ENCODE results near the gene SLC6A18. TPM values are rescaled to one million over a fixed set of nuclear protein-coding genes. Genes with fewer than 3 reads are reported as not detected.

SLC6A18 gene
- total and polyA plus RNA-seq, 2 of the 4 experiments (the other 2 are of a cell fraction), result not detected

DNA sequence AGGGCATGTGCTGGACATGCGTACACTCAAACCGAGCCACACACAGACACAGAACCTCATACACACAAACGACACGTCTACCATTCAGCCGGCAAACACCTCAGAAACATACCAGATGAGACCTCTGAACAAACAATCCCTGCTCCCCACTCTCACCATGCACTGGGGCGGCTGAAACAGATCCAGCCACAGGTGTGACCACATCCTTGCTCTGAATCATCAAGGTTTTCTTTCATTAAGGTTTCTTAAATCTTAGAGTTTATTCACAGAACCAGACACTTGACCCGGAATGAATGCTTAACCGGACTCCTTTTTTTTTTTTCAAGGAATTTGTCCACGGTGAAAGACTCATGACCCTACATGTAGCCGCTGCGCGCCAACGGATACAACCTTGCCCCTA is 43.5 kb downstream of the SLC6A18 start:
- Histone ChIP-seq H3K36me3 (ENCODE audit: control insufficient read depth, insufficient read depth, low read length) (no peaks in the 10 kb centered on the region), H4K91ac (ENCODE audit: insufficient read depth, low read depth, low read length) (no peak overlapping the region), H4K5ac (ENCODE audit: low read depth, low read length) (no peak overlapping the region), H4K20me1 (ENCODE audit: insufficient read depth, low read length) (no peaks in the 10 kb centered on the region), H2BK5ac (ENCODE audit: low read depth, low read length, poor library complexity, severe bottlenecking) (no peak overlapping the region), H3K4ac (ENCODE audit: low read depth, low read length) (no peak overlapping the region), H2BK120ac (ENCODE audit: low read depth, low read length) (no peak overlapping the region), H3K4me2 (ENCODE audit: low read depth, low read length) (no peak overlapping the region), H2AK5ac (ENCODE audit: low read depth, low read length) (no peak overlapping the region), H2AFZ (replicated peaks; ENCODE audit: low read length, poor library complexity) (no peak overlapping the region), H3K79me1 (ENCODE audit: low read depth in 1 of 2, low read length in 2 of 2) (no peaks in the 10 kb centered on the region), H2BK15ac (ENCODE audit: low read depth, low read length) (no peak overlapping the region), H3K9me3 (ENCODE audit: control insufficient read depth, insufficient read depth, low read length) (peaks cover 38% of the 10 kb centered on the region), H3K23ac (ENCODE audit: low read depth, low read length) (no peak overlapping the region), H3K27me3 (ENCODE audit: control insufficient read depth, insufficient read depth, low read length) (no peaks in the 10 kb centered on the region), H3K18ac (ENCODE audit: low read depth, low read length) (no peak overlapping the region), H3K9me1 (ENCODE audit: insufficient read depth, low read length) (no peaks in the 10 kb centered on the region), H3K9ac (ENCODE audit: low read depth, low read length) (no peak overlapping the region), H2BK20ac (ENCODE audit: low read depth, low read length) (no peak overlapping the region), H3K14ac (replicated peaks; ENCODE audit: low read depth, low read length) (no peak overlapping the region), H2AK9ac (replicated peaks; ENCODE audit: low read depth, low read length, poor library complexity) (no peak overlapping the region), H4K8ac (ENCODE audit: low read depth in 2 of 2, low read length in 2 of 2) (no peak overlapping the region), H3K56ac (ENCODE audit: extremely low read depth, insufficient read depth, low read length) (no peak overlapping the region), H3K27ac (ENCODE audit: insufficient read depth, low read length) (no peak overlapping the region), H3K4me3 (ENCODE audit: insufficient read depth, low read depth, low read length) (no peak overlapping the region), H3K4me1 (ENCODE audit: control insufficient read depth, insufficient read depth, low read length) (no peaks in the 10 kb centered on the region)
- ATAC-seq (ENCODE audit: low read depth), result no peak
- intact Hi-C loops (cut with micrococcal nuclease) (no loop called here), in situ Hi-C loops (cut with MboI; ENCODE audit: low sequenced_read_pairs) (no loop called here), dilution Hi-C loops (cut with HindIII; ENCODE audit: low sequenced_read_pairs, unreplicated experiment) (no loop called here)
- 68% methylated on average over 4 of the region's 13 CpGs; no CpG with 5 or more reads in 1 of the 2 experiments for WGBS, 2 experiments (ENCODE audit: extremely low coverage in 2 of 2, insufficient read length in 1 of 2)
- CTCF ChIA-PET, result no interaction called here
- DNase-seq, result no peak
- no TSS peak for BruUV-seq (replicated peaks)
- POLR2A ChIA-PET (ENCODE audit: unreplicated experiment), result no interaction called here
- TF ChIP-seq RCOR1 (IDR thresholded peaks at IDR 0.05; ENCODE audit: insufficient replicate concordance, low read length) (no peak), FOS (IDR thresholded peaks at IDR 0.05; ENCODE audit: low read depth, low read length) (no peak), RAD21 (IDR thresholded peaks at IDR 0.05; ENCODE audit: low read length) (no peak), RFX5 (IDR thresholded peaks at IDR 0.05; ENCODE audit: low read depth, low read length) (no peak), NFE2L2 (IDR thresholded peaks at IDR 0.05; ENCODE audit: low read depth, low read length) (no peak), CHD1 (IDR thresholded peaks at IDR 0.05; ENCODE audit: low read depth, low read length) (no peak), SMC3 (IDR thresholded peaks at IDR 0.05; ENCODE audit: low read depth, low read length) (no peak), BHLHE40 (IDR thresholded peaks at IDR 0.05; ENCODE audit: low read depth, low read length) (no peak)
- TF ChIP-seq, protein P1, sequence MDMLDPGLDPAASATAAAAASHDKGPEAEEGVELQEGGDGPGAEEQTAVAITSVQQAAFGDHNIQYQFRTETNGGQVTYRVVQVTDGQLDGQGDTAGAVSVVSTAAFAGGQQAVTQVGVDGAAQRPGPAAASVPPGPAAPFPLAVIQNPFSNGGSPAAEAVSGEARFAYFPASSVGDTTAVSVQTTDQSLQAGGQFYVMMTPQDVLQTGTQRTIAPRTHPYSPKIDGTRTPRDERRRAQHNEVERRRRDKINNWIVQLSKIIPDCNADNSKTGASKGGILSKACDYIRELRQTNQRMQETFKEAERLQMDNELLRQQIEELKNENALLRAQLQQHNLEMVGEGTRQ (IDR thresholded peaks at IDR 0.05; ENCODE audit: low read depth, low read length), result no peak
- TF ChIP-seq, protein P2, sequence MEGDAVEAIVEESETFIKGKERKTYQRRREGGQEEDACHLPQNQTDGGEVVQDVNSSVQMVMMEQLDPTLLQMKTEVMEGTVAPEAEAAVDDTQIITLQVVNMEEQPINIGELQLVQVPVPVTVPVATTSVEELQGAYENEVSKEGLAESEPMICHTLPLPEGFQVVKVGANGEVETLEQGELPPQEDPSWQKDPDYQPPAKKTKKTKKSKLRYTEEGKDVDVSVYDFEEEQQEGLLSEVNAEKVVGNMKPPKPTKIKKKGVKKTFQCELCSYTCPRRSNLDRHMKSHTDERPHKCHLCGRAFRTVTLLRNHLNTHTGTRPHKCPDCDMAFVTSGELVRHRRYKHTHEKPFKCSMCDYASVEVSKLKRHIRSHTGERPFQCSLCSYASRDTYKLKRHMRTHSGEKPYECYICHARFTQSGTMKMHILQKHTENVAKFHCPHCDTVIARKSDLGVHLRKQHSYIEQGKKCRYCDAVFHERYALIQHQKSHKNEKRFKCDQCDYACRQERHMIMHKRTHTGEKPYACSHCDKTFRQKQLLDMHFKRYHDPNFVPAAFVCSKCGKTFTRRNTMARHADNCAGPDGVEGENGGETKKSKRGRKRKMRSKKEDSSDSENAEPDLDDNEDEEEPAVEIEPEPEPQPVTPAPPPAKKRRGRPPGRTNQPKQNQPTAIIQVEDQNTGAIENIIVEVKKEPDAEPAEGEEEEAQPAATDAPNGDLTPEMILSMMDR (conservative IDR thresholded peaks at IDR 0.05; ENCODE audit: low read depth, low read length), result no peak
